Parathyroid adenoma (tissue), 2 donors: ENCODE data around the gene ZC3H13.
A peak's percentile ranks its signal among the peaks of the same experiment; 100 is the strongest.

Experiments used
- H2AFZ ChIP-seq: fragments of 300-600 bp; sonication (generic); one replicate; pipeline ENCODE4 v1.7.0; 2017; ENCODE audit warnings: antibody characterized with exemption, mild to moderate bottlenecking
- H3K27ac ChIP-seq: fragments of 300-600 bp; sonication (generic); one replicate; pipeline ENCODE4 v1.7.0; 2017
- H3K27me3 ChIP-seq: fragments of 300-600 bp; sonication (generic); one replicate; pipeline ENCODE4 v1.7.0; 2017; ENCODE audit warnings: low read length; ENCODE audit not compliant: control insufficient read depth, insufficient read depth
- H3K36me3 ChIP-seq: fragments of 300-600 bp; sonication (generic); one replicate; pipeline ENCODE4 v1.7.0; 2017; ENCODE audit warnings: low read length; ENCODE audit not compliant: control insufficient read depth, insufficient read depth
- H3K4me1 ChIP-seq: fragments of 300-600 bp; sonication (generic); one replicate; pipeline ENCODE4 v1.7.0; 2017; ENCODE audit warnings: control low read depth
- H3K4me2 ChIP-seq: fragments of 300-600 bp; sonication (generic); one replicate; pipeline ENCODE4 v1.7.0; 2017; ENCODE audit warnings: low read length
- H3K4me3 ChIP-seq: fragments of 300-600 bp; sonication (generic); one replicate; pipeline ENCODE4 v1.7.0; 2017; ENCODE audit warnings: low read depth, low read length
- H3K79me2 ChIP-seq: fragments of 300-600 bp; sonication (generic); one replicate; pipeline ENCODE4 v1.7.0; 2017; ENCODE audit warnings: control low read depth
- H3K9ac ChIP-seq: fragments of 300-600 bp; sonication (generic); one replicate; pipeline ENCODE4 v1.7.0; 2017; ENCODE audit warnings: mild to moderate bottlenecking
- H3K9me3 ChIP-seq: fragments of 300-600 bp; sonication (generic); one replicate; pipeline ENCODE4 v1.7.0; 2017; ENCODE audit warnings: low read length; ENCODE audit not compliant: control insufficient read depth
- TF ChIP-seq, protein P1 (sequence below): fragments of 300-600 bp; sonication (generic); IDR thresholded peaks from one replicate; pipeline ENCODE4 v1.7.0; 2017; ENCODE audit warnings: antibody characterized with exemption, mild to moderate bottlenecking
- donor health status: primary hyperparathyroidism.

ZC3H13 gene, protein sequence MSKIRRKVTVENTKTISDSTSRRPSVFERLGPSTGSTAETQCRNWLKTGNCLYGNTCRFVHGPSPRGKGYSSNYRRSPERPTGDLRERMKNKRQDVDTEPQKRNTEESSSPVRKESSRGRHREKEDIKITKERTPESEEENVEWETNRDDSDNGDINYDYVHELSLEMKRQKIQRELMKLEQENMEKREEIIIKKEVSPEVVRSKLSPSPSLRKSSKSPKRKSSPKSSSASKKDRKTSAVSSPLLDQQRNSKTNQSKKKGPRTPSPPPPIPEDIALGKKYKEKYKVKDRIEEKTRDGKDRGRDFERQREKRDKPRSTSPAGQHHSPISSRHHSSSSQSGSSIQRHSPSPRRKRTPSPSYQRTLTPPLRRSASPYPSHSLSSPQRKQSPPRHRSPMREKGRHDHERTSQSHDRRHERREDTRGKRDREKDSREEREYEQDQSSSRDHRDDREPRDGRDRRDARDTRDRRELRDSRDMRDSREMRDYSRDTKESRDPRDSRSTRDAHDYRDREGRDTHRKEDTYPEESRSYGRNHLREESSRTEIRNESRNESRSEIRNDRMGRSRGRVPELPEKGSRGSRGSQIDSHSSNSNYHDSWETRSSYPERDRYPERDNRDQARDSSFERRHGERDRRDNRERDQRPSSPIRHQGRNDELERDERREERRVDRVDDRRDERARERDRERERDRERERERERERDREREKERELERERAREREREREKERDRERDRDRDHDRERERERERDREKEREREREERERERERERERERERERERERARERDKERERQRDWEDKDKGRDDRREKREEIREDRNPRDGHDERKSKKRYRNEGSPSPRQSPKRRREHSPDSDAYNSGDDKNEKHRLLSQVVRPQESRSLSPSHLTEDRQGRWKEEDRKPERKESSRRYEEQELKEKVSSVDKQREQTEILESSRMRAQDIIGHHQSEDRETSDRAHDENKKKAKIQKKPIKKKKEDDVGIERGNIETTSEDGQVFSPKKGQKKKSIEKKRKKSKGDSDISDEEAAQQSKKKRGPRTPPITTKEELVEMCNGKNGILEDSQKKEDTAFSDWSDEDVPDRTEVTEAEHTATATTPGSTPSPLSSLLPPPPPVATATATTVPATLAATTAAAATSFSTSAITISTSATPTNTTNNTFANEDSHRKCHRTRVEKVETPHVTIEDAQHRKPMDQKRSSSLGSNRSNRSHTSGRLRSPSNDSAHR (N-terminal part only)

DNA sequence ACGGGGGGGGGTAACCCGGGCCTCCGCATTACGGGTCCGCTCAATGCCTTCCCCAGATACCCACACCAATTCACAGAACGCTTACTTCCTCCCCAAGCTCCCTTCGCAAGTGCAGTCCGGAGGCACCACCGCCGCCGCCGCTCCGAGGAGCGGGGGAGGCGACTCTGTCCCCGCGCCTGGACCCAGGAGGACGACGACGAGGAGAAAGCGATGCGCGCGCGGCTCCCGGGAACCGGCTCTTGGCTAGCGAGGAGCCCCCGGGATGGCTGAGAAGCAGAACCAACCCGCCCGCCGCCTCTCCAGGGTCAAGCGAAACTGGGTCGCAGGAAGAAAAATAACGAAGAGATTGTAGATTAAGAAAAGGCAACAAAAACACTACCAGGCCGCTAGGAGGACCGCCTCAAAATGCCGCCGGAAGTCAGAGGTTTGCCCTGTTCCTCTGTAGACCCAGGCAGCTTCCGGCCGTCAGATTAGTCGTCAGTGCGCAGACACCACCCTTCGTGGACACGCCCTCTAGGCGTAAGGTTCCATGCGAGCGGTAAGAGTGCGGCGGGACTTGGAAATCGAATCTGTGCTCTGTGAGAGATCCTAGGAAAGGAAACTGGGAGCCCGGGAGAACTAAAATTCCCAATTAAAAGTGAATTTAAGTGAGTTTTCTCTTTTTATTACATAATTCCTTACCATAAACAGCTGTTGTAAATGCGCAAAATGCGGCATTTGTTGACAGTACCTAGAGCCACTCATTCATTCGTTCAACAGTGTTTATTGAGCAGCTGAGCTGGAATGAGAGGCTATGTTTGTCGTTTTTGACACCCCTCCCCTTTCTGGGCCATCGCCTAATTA lies at the start of gene ZC3H13:
Gene ZC3H13 (minus strand): TSS at position 428 of the 843 bp plus-strand sequence. CDS start 7,239 bp downstream, outside the sequence.
- no peaks in the 10 kb centered on the region for H3K27me3 ChIP-seq
- H3K27ac ChIP-seq: peak within 1 kb of the TSS; percentile 91
- TF ChIP-seq, protein P1, sequence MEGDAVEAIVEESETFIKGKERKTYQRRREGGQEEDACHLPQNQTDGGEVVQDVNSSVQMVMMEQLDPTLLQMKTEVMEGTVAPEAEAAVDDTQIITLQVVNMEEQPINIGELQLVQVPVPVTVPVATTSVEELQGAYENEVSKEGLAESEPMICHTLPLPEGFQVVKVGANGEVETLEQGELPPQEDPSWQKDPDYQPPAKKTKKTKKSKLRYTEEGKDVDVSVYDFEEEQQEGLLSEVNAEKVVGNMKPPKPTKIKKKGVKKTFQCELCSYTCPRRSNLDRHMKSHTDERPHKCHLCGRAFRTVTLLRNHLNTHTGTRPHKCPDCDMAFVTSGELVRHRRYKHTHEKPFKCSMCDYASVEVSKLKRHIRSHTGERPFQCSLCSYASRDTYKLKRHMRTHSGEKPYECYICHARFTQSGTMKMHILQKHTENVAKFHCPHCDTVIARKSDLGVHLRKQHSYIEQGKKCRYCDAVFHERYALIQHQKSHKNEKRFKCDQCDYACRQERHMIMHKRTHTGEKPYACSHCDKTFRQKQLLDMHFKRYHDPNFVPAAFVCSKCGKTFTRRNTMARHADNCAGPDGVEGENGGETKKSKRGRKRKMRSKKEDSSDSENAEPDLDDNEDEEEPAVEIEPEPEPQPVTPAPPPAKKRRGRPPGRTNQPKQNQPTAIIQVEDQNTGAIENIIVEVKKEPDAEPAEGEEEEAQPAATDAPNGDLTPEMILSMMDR: peak; percentile 15
- H3K4me3 ChIP-seq: peak within 1 kb of the TSS; percentile 99
- H3K9ac ChIP-seq: peak within 1 kb of the TSS; percentile 49
- peak within 1 kb of the TSS; percentile 90 for H2AFZ ChIP-seq
- peak within 1 kb of the TSS; percentile 99 for H3K4me2 ChIP-seq
- H3K4me1 ChIP-seq: no peaks in the 10 kb centered on the region
- H3K79me2 ChIP-seq: peaks cover 16% of the 10 kb centered on the region
- no peaks in the 10 kb centered on the region for H3K36me3 ChIP-seq
- no peaks in the 10 kb centered on the region for H3K9me3 ChIP-seq

DNA sequence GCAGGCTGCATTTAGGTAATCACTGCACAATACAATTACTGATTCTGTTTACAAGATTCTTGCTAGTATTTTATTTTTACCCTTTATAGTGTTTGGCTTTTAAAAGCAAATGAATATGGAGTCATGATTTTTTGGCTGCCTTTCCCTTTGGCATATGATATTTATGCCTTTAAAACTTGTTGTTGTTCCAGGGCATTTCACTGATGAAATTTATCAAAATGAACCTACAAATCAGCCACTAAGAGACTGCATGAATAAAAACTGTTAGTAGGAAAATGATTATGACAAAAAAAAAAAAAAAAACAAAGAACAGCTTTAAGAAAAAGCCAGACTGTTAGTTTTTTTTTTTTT lies 49.7 kb upstream of the ZC3H13 start:
- no peak overlapping the region for H3K4me3 ChIP-seq
- TF ChIP-seq, protein P1: no peak

DNA sequence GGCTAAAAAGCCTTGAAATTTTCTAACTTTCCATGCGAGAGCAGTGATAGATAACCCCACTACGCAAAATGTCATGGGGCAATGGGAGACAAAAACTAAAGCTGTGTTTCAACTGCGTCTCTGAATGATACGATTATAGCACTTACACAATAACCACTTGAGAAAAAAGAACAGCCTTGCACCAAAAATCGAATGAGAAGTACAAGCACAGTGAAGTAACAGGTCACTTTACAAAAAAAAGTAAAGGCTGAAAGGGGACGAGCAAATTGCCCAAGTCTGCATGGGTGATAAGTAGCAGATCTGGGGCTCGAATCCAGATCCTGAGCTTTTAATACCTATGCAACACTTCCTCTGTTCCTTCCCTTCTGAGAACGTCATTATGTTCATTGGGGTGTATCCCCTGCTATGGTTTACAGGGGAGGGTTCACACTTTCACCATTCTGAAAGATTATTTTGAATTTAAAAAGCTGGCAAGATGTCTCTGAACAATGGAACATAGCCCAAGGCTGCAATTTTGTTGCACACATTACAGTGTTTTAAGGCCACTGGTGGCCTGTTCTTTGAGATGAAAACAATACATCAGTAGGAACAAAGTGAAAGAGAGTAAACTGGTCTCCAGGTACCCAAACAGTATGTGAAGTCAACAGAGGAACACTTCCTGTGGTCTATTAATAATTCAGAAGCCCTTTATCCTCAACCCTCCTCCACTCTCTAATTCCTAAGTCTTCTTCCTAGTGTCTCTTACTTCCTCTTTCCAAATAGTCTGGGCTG lies 49.1 kb upstream of the ZC3H13 start:
- Histone ChIP-seq H3K4me1 (no peaks in the 10 kb centered on the region), H3K4me3 (no peak overlapping the region), H2AFZ (no peak overlapping the region), H3K9ac (no peak overlapping the region), H3K27ac (no peak overlapping the region), H3K27me3 (no peaks in the 10 kb centered on the region), H3K4me2 (no peak overlapping the region), H3K36me3 (no peaks in the 10 kb centered on the region), H3K79me2 (no peaks in the 10 kb centered on the region), H3K9me3 (no peaks in the 10 kb centered on the region)
- TF ChIP-seq, protein P1: no peak

More for the DNA sequence above, 49.7 kb upstream of the ZC3H13 start:
- no peak overlapping the region for H3K27ac ChIP-seq
- H3K4me2 ChIP-seq: no peak overlapping the region
- no peaks in the 10 kb centered on the region for H3K36me3 ChIP-seq
- H3K9ac ChIP-seq: no peak overlapping the region
- H3K79me2 ChIP-seq: no peaks in the 10 kb centered on the region
- no peaks in the 10 kb centered on the region for H3K27me3 ChIP-seq
- H3K9me3 ChIP-seq: no peaks in the 10 kb centered on the region
- no peaks in the 10 kb centered on the region for H3K4me1 ChIP-seq
- H2AFZ ChIP-seq: no peak overlapping the region

DNA sequence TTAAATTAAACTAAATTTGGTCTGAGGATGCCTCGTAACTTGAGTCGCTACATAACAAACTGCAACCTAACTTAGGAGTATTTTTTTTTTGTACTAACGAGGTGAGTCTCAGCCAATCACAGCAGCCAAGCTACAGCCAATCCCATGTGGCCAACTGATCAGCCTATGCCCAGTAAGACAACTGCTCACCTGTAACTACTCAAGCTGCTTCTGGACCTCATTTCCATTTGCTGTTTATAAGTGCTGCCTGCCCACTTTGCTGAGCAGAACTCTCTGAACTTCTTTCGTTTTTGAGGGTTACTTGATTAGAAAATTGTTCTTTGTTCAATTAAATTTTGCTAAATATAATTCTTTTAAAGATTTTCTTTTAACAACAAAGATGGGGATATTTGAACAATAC lies 48.5 kb upstream of the ZC3H13 start:
- H3K27ac ChIP-seq: no peak overlapping the region
- no peak overlapping the region for H2AFZ ChIP-seq
- no peak overlapping the region for H3K9ac ChIP-seq
- no peaks in the 10 kb centered on the region for H3K27me3 ChIP-seq
- H3K4me1 ChIP-seq: no peaks in the 10 kb centered on the region
- no peak overlapping the region for H3K4me3 ChIP-seq
- TF ChIP-seq, protein P1: no peak
- H3K4me2 ChIP-seq: no peak overlapping the region
- no peaks in the 10 kb centered on the region for H3K36me3 ChIP-seq
- no peaks in the 10 kb centered on the region for H3K9me3 ChIP-seq
- no peaks in the 10 kb centered on the region for H3K79me2 ChIP-seq
